Urinary bladder (tissue), 4 donors: Measurements from ENCODE around the gene SH3TC1. TPM values are rescaled to one million over a fixed set of nuclear protein-coding genes. Genes with fewer than 3 reads are reported as not detected.

ENCODE experiments used
- DNase-seq: peaks from one replicate; pipeline ENCODE4 v3.0.0-alpha.2; 2015; ENCODE audit errors: extremely low spot score
- H3K27ac ChIP-seq: one replicate; pipeline ENCODE4 v1.5.1; 2013; ENCODE audit warnings: low read depth, mild to moderate bottlenecking, moderate library complexity
- H3K36me3 ChIP-seq: one replicate; pipeline ENCODE4 v1.6.1; 2013; ENCODE audit warnings: mild to moderate bottlenecking, moderate library complexity; ENCODE audit not compliant: insufficient read depth
- H3K4me1 ChIP-seq: one replicate; pipeline ENCODE4 v1.6.1; 2013; ENCODE audit warnings: mild to moderate bottlenecking, moderate library complexity; ENCODE audit not compliant: insufficient read depth
- H3K4me3 ChIP-seq: one replicate; pipeline ENCODE4 v1.5.1; 2013; ENCODE audit warnings: low read depth, low read length
- WGBS: extraction: QIAGEN DNeasy Blood & Tissue Kit; methylation state at CpG from one replicate; pipeline ENCODE4 v1.1.7; 2013; 5-methylcytosine and 5-hydroxymethylcytosine counted together
- polyA plus RNA-seq: library from polyadenylated mRNA; stranded (reverse); fragments of 200-250 nt; gene quantifications from one replicate; pipeline ENCODE4 v1.2.3, GENCODE V29; 2013
- total RNA-seq: library from RNA; depleted of rRNA; stranded (reverse); fragments of >200 nt; gene quantifications from one replicate; pipeline ENCODE4 v1.2.3, GENCODE V29; 2014
- donor health status: healthy with polysubstance abuse.
- donor health status: healthy.

SH3TC1 gene
- total and polyA plus RNA-seq, 2 donors: 17.2 to 20.5 TPM

- no peaks in the 10 kb centered on the region for H3K4me1 ChIP-seq
- no peak overlapping the region for H3K27ac ChIP-seq
- DNase-seq: no peak
Observed at GRCh38 chr4:8168832-8169598, 30.1 kb upstream of the SH3TC1 start.

GRCh38 chr4:8169763-8170162 is 29.3 kb upstream of the SH3TC1 start:
- DNase-seq: no peak
- Histone ChIP-seq H3K27ac (no peak overlapping the region), H3K4me3 (no peak overlapping the region), H3K36me3 (no peaks in the 10 kb centered on the region), H3K4me1 (no peaks in the 10 kb centered on the region)
- 85% methylated on average over 3 of the region's 3 CpGs for WGBS

More at GRCh38 chr4:8168832-8169598, 30.1 kb upstream of the SH3TC1 start:
- Histone ChIP-seq H3K4me3 (no peak overlapping the region), H3K36me3 (no peaks in the 10 kb centered on the region)
- 78% methylated on average over 5 of the region's 5 CpGs for WGBS

- no peaks in the 10 kb centered on the region for H3K4me1 ChIP-seq
- no peak overlapping the region for H3K4me3 ChIP-seq
- DNase-seq: no peak
- no peak overlapping the region for H3K27ac ChIP-seq
- no peaks in the 10 kb centered on the region for H3K36me3 ChIP-seq
- 94% methylated on average over 11 of the region's 11 CpGs for WGBS
Observed at GRCh38 chr4:8170341-8170740, 28.7 kb upstream of the SH3TC1 start.

GRCh38 chr4:8171266-8171665 is 27.8 kb upstream of the SH3TC1 start:
- H3K4me1 ChIP-seq: no peaks in the 10 kb centered on the region
- no peak overlapping the region for H3K4me3 ChIP-seq
- H3K36me3 ChIP-seq: no peaks in the 10 kb centered on the region
- DNase-seq: no peak
- WGBS: 85% methylated on average over 7 of the region's 7 CpGs
- no peak overlapping the region for H3K27ac ChIP-seq

- DNase-seq: no peak
- Histone ChIP-seq H3K27ac (no peak overlapping the region), H3K4me3 (no peak overlapping the region), H3K4me1 (no peaks in the 10 kb centered on the region), H3K36me3 (no peaks in the 10 kb centered on the region)
- 74% methylated on average over 36 of the region's 36 CpGs for WGBS
Observed at GRCh38 chr4:8171984-8172924, 26.8 kb upstream of the SH3TC1 start.

GRCh38 chr4:8173492-8174242 is 25.4 kb upstream of the SH3TC1 start:
- Histone ChIP-seq H3K27ac (no peak overlapping the region), H3K36me3 (no peaks in the 10 kb centered on the region), H3K4me1 (no peaks in the 10 kb centered on the region), H3K4me3 (no peak overlapping the region)
- DNase-seq: no peak
- WGBS: 74% methylated on average over 13 of the region's 13 CpGs

- 87% methylated on average over 3 of the region's 3 CpGs for WGBS
- H3K36me3 ChIP-seq: no peaks in the 10 kb centered on the region
Observed at GRCh38 chr4:8174970-8175369, 24.1 kb upstream of the SH3TC1 start.

GRCh38 chr4:8175686-8176085 is 23.4 kb upstream of the SH3TC1 start:
- no peak overlapping the region for H3K27ac ChIP-seq
- no peak for DNase-seq
- no peaks in the 10 kb centered on the region for H3K36me3 ChIP-seq
- H3K4me1 ChIP-seq: no peaks in the 10 kb centered on the region
- WGBS: 78% methylated on average over 6 of the region's 6 CpGs
- H3K4me3 ChIP-seq: no peak overlapping the region

More at GRCh38 chr4:8174970-8175369, 24.1 kb upstream of the SH3TC1 start:
- Histone ChIP-seq H3K4me1 (no peaks in the 10 kb centered on the region), H3K4me3 (no peak overlapping the region), H3K27ac (no peak overlapping the region)
- DNase-seq: no peak

- no peak for DNase-seq
- 31% methylated on average over 17 of the region's 17 CpGs for WGBS
- no peak overlapping the region for H3K4me3 ChIP-seq
- no peaks in the 10 kb centered on the region for H3K36me3 ChIP-seq
- H3K27ac ChIP-seq: no peak overlapping the region
- H3K4me1 ChIP-seq: no peaks in the 10 kb centered on the region
Observed at GRCh38 chr4:8176547-8177399, 22.3 kb upstream of the SH3TC1 start.

- Histone ChIP-seq H3K4me1 (no peaks in the 10 kb centered on the region), H3K4me3 (no peak overlapping the region), H3K36me3 (no peaks in the 10 kb centered on the region), H3K27ac (no peak overlapping the region)
- WGBS: 68% methylated on average over 6 of the region's 6 CpGs
- no peak for DNase-seq
Observed at GRCh38 chr4:8177552-8177951, 21.5 kb upstream of the SH3TC1 start.

- Histone ChIP-seq H3K36me3 (no peaks in the 10 kb centered on the region), H3K27ac (no peak overlapping the region), H3K4me1 (peaks cover 2% of the 10 kb centered on the region), H3K4me3 (no peak overlapping the region)
- 91% methylated on average over 11 of the region's 11 CpGs for whole genome bisulfite sequencing
- no peak for DNase-seq
Observed at GRCh38 chr4:8177956-8178355, 21.1 kb upstream of the SH3TC1 start.

GRCh38 chr4:8179074-8179473 is 20.0 kb upstream of the SH3TC1 start:
- H3K4me3 ChIP-seq: no peak overlapping the region
- 86% methylated on average over 10 of the region's 10 CpGs for WGBS
- no peak overlapping the region for H3K27ac ChIP-seq
- H3K4me1 ChIP-seq: peaks cover 2% of the 10 kb centered on the region
- no peaks in the 10 kb centered on the region for H3K36me3 ChIP-seq
- no peak for DNase-seq

- 79% methylated on average over 9 of the region's 9 CpGs for WGBS
- H3K27ac ChIP-seq: no peak overlapping the region
- no peaks in the 10 kb centered on the region for H3K36me3 ChIP-seq
- peaks cover 2% of the 10 kb centered on the region for H3K4me1 ChIP-seq
- no peak for DNase-seq
- no peak overlapping the region for H3K4me3 ChIP-seq
Observed at GRCh38 chr4:8179771-8180170, 19.3 kb upstream of the SH3TC1 start.
